Subcutaneous adipose tissue (tissue), 4 donors: Measurements from ENCODE around the gene CADM2. TPM values are rescaled to one million over a fixed set of nuclear protein-coding genes. Genes with fewer than 3 reads are reported as not detected.

ENCODE experiments used
- CTCF ChIP-seq: fragments of 450-650 bp; IDR thresholded peaks from one replicate; pipeline ENCODE4 v1.5.1; 2016; ENCODE audit warnings: low read depth, mild to moderate bottlenecking, control low read depth, antibody characterized with exemption, moderate library complexity
- total RNA-seq, 4 donors: library from RNA; depleted of rRNA; stranded (reverse); fragments of >200 nt; gene quantifications; one replicate each; pipeline ENCODE4 v1.1.0, GENCODE V29; 2016

CADM2 gene
- total RNA-seq, 4 donors from 2014 or later, result 1.0 to 19.8 (median 4.4) TPM

DNA sequence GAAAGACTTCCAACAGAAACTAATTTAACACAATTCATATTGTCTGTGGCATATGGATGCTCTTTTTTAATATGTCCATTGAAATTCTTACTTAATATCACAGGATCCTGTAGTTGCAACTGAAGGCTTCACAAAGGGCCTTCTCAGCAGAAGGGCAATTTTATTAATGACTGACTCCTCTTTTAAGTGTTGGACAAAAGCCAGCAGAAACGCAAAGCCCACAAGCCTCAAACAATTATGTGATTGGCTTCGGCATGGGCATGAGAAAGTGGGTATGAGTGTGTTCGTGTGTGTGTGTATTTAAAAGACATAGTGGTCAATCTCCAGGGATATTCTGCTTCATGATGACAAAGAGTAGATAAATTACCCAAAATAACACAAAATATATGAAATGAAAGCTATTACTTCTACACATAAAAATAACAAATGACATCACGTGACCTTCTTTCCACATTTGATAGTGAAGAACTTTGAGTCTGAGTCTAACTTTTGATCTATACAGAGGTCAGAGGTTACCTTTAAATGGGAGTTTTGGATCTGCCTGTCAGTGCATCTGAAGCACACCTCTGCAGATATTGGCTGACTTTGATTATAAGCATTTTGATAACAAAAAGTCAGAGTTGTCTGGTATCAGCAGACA lies 496.9 kb downstream of the CADM2 start:
- TF ChIP-seq CTCF, result no peak

DNA sequence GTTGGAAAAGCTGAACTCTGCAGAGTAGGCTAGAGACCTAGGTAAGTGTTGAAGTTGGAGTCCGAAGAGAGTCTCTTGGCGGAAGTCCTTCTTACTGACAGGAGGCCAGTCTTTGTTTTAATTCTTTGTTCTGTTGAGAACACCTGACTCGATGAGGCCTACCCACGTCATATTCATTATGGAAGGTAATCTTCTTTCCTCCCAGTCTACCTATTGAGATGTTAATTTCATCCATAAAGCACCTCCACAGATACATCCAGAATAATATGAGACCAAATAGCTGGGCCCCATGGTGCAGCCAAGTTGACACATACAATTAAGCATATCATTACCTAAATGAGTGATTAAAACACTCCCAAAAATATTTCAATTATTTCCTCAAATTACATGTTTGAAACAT lies 515.5 kb downstream of the CADM2 start:
- no peak for TF ChIP-seq CTCF

GRCh38 chr3:85475346-85475745 lies 516.6 kb downstream of the CADM2 start:
- no peak for TF ChIP-seq CTCF

DNA sequence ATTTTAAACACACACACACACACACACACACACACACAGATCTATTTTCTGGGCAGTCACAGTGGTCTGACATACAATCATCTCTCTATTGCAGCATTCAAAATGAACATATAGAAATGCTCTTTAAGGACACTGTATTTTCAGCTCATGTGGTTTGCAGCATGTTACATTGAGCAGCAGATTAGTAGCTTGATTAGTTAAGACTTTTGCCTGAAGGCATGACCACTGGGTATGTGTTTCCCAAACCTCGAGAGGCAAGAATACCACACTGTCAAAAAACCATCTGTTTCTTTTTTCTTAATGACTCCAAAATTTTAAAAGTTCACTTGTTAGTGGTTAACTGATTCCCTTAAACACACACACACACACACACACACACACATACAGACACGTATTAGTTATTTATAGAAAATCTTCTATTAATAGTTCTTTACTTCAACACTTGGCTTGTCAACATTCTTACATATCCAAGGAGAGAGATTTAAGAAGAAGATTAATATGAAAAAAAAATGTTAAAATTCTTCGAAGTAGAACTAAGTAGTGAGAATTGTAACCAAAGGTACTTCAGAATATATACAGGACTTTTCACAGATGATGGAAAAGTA lies 518.2 kb downstream of the CADM2 start:
- TF ChIP-seq CTCF, result no peak

- no peak for TF ChIP-seq CTCF
Observed at GRCh38 chr3:85481411-85482212, 522.8 kb downstream of the CADM2 start.

DNA sequence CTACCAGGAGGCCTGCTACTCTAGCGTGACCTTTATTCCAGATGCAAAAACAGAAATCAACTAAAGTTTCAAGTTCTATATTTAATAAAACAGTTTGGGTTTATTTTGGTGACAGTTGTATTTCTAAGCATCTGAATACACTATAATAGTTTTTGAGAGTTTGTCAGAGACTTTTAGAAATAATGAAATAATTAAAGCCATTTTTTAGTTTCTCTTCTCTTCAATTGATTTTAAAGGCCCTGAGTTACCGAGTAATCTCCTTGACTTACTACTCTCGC lies 523.4 kb downstream of the CADM2 start:
- no peak for TF ChIP-seq CTCF

DNA sequence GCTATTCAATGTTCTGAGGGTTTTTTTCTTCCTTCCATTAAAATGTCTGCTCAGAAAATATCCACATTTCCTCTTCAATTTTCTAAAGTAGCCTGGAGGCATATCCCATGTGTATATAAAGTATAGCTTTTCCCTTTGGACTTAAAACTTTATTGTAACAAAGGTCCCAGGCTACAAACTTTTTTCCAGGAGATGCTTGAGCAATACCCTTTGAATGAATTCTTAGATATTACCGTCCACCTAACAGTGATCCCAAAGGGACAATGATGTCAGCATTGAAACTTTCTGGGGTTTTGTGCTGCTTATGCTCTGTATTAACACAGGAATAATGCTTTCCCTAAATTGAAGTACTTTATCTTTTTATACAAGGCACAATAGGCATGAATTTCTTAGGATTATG lies 525.2 kb downstream of the CADM2 start:
- TF ChIP-seq CTCF, result no peak
